PC-9 (cell line): ENCODE data around the gene MUSK.

Experiments
- CTCF ChIP-seq: fragments of 200-600 bp; sonication (generic); conservative IDR thresholded peaks from 2 replicates; pipeline ENCODE4 v1.6.1; 2017; ENCODE audit warnings: mixed run types, antibody characterized with exemption, mild to moderate bottlenecking, moderate library complexity
- EZH2 ChIP-seq: fragments of 200-600 bp; sonication (generic); IDR thresholded peaks from 2 replicates; pipeline ENCODE4 v1.8.0; 2017; ENCODE audit warnings: antibody characterized with exemption, low read depth

- TF ChIP-seq CTCF (no peak), EZH2 (no peak)
Measured at GRCh38 chr9:110764006-110764405, 95.4 kb downstream of the MUSK start.
